OCI-LY1 (cell line): Measurements from ENCODE around the gene GCC2.

Source experiments
- H2AFZ ChIP-seq: fragments of 200-600 bp; sonication (generic), shearing (Covaris generic); 2 replicates; pipeline ENCODE4 v1.6.0; 2014; ENCODE audit warnings: antibody characterized with exemption, mild to moderate bottlenecking, low read length
- H3F3A ChIP-seq: fragments of 200-600 bp; sonication (generic), shearing (Covaris generic); 2 replicates; pipeline ENCODE4 v1.6.0; 2014; ENCODE audit warnings: mild to moderate bottlenecking, antibody characterized with exemption, low read length, moderate library complexity; ENCODE audit not compliant: insufficient read depth
- H3K27ac ChIP-seq: fragments of 200-600 bp; sonication (generic); 2 replicates; pipeline ENCODE4 v1.5.1; 2014; ENCODE audit warnings: low read length, mixed run types, mild to moderate bottlenecking, low read depth; ENCODE audit not compliant: poor library complexity, severe bottlenecking
- H3K27me3 ChIP-seq: fragments of 200-600 bp; sonication (generic); 2 replicates; pipeline ENCODE4 v1.6.0; 2014; ENCODE audit warnings: antibody characterized with exemption, mild to moderate bottlenecking, low read length, moderate library complexity; ENCODE audit not compliant: insufficient read depth
- H3K36me3 ChIP-seq: fragments of 200-600 bp; sonication (generic); 2 replicates; pipeline ENCODE4 v1.6.1; 2014; ENCODE audit warnings: mild to moderate bottlenecking, antibody characterized with exemption, low read length, moderate library complexity, mixed read lengths; ENCODE audit not compliant: insufficient read depth
- H3K4me1 ChIP-seq: fragments of 200-600 bp; sonication (generic); 2 replicates; pipeline ENCODE4 v1.5.1; 2014; ENCODE audit warnings: mild to moderate bottlenecking, low read length, moderate library complexity; ENCODE audit not compliant: insufficient read depth, severe bottlenecking
- H3K4me2 ChIP-seq: fragments of 200-600 bp; sonication (generic), shearing (Covaris generic); 2 replicates; pipeline ENCODE4 v1.6.1; 2014; ENCODE audit warnings: low read length
- H3K4me3 ChIP-seq: fragments of 200-600 bp; sonication (generic); 2 replicates; pipeline ENCODE4 v1.5.1; 2014; ENCODE audit warnings: low read length, low read depth, mild to moderate bottlenecking, mixed read lengths; ENCODE audit not compliant: poor library complexity, severe bottlenecking
- H3K79me2 ChIP-seq: fragments of 200-600 bp; shearing (Covaris generic); 2 replicates; pipeline ENCODE4 v1.6.1; 2016; ENCODE audit warnings: mixed run types, low read length, mixed read lengths; ENCODE audit not compliant: insufficient read depth
- H3K9ac ChIP-seq: fragments of 200-600 bp; sonication (generic), shearing (Covaris generic); 2 replicates; pipeline ENCODE4 v1.6.1; 2014; ENCODE audit warnings: mild to moderate bottlenecking, low read length, mixed read lengths
- H3K9me2 ChIP-seq: fragments of 200-600 bp; sonication (generic), shearing (Covaris generic); 2 replicates; pipeline ENCODE4 v1.6.1; 2014; ENCODE audit warnings: low read depth, mild to moderate bottlenecking, low read length, mixed read lengths
- H3K9me3 ChIP-seq: fragments of 200-600 bp; shearing (Covaris generic); 2 replicates; pipeline ENCODE4 v1.6.1; 2014; ENCODE audit warnings: low read length, mixed read lengths
- H4K20me1 ChIP-seq: fragments of 200-600 bp; sonication (generic), shearing (Covaris generic); 2 replicates; pipeline ENCODE4 v1.6.0; 2016; ENCODE audit warnings: mild to moderate bottlenecking, low read length; ENCODE audit not compliant: insufficient read depth
- EZH2 ChIP-seq: fragments of 200-600 bp; sonication (generic), shearing (Covaris generic); IDR thresholded peaks from 2 replicates; pipeline ENCODE4 v1.8.0; 2017; ENCODE audit warnings: borderline replicate concordance, mixed run types, mild to moderate bottlenecking, antibody characterized with exemption, low read length, moderate library complexity, mixed read lengths
- TF ChIP-seq, protein P1 (sequence below): fragments of 200-600 bp; sonication (generic), shearing (Covaris generic); IDR thresholded peaks from 2 replicates; pipeline ENCODE4 v1.5.1; 2017; ENCODE audit warnings: mild to moderate bottlenecking, antibody characterized with exemption, low read length, moderate library complexity, mixed read lengths

The GCC2 gene, protein sequence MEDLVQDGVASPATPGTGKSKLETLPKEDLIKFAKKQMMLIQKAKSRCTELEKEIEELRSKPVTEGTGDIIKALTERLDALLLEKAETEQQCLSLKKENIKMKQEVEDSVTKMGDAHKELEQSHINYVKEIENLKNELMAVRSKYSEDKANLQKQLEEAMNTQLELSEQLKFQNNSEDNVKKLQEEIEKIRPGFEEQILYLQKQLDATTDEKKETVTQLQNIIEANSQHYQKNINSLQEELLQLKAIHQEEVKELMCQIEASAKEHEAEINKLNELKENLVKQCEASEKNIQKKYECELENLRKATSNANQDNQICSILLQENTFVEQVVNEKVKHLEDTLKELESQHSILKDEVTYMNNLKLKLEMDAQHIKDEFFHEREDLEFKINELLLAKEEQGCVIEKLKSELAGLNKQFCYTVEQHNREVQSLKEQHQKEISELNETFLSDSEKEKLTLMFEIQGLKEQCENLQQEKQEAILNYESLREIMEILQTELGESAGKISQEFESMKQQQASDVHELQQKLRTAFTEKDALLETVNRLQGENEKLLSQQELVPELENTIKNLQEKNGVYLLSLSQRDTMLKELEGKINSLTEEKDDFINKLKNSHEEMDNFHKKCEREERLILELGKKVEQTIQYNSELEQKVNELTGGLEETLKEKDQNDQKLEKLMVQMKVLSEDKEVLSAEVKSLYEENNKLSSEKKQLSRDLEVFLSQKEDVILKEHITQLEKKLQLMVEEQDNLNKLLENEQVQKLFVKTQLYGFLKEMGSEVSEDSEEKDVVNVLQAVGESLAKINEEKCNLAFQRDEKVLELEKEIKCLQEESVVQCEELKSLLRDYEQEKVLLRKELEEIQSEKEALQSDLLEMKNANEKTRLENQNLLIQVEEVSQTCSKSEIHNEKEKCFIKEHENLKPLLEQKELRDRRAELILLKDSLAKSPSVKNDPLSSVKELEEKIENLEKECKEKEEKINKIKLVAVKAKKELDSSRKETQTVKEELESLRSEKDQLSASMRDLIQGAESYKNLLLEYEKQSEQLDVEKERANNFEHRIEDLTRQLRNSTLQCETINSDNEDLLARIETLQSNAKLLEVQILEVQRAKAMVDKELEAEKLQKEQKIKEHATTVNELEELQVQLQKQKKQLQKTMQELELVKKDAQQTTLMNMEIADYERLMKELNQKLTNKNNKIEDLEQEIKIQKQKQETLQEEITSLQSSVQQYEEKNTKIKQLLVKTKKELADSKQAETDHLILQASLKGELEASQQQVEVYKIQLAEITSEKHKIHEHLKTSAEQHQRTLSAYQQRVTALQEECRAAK (N-terminal part only)

DNA sequence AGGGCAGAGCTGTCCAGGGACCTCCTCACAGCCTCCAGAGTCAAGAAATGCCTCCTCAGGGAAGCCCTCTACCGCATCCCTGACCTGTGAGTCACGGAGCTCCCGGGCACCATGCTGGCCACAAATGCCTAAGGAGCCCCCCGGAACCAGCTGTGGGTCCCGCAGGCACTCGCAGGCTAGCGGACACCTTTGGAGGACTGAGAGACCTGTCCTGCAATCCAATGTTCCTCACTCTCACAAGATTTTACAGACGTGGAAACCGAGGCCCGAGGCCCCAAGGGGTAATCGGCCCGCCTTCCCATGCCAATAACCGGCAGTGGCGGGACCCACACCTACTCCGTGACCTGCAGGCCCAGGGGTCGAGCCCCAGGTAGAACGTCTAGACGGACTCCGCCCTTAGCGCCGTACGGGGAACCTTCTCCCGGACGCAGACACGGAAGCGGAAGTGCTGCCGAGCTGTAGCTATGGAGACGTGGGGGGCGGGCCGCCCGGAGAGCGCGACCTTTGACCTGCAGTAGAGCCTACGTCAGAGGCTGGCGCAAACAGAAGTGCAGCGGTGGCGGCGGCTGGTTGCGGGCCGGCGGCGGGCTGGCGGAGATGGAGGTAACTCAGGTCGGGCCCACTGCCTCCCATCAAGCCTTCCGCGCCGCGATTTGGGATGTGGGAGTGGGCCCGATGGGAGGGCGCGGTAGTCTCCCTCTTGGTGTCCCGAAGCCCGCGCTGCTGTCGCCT lies at the start of gene GCC2:
Gene GCC2 (plus strand): TSS at position 529 of the 732 bp plus-strand sequence. CDS start 69 bp downstream, at position 598.
- Histone ChIP-seq H3K4me1 (peaks cover 23% of the 10 kb centered on the region), H3K27me3 (no peaks in the 10 kb centered on the region), H3K4me2 (peak within 1 kb of the TSS; percentile 83), H3K9ac (peak within 1 kb of the TSS; percentile 78), H3K4me3 (peak within 1 kb of the TSS; percentile 81), H3K27ac (peak within 1 kb of the TSS; percentile 12), H3K9me2 (no peaks in the 10 kb centered on the region), H3K9me3 (no peaks in the 10 kb centered on the region), H3K36me3 (peaks cover 29% of the 10 kb centered on the region), H2AFZ (0 out of 2 replicates have a peak within 1 kb of the TSS, but pooled peaks have one; percentile 38), H4K20me1 (no peaks in the 10 kb centered on the region), H3K79me2 (0 out of 2 replicates have a peak, but pooled peaks cover 3% of the 10 kb centered on the region), H3F3A (no peaks in the 10 kb centered on the region)
- TF ChIP-seq, protein P1, sequence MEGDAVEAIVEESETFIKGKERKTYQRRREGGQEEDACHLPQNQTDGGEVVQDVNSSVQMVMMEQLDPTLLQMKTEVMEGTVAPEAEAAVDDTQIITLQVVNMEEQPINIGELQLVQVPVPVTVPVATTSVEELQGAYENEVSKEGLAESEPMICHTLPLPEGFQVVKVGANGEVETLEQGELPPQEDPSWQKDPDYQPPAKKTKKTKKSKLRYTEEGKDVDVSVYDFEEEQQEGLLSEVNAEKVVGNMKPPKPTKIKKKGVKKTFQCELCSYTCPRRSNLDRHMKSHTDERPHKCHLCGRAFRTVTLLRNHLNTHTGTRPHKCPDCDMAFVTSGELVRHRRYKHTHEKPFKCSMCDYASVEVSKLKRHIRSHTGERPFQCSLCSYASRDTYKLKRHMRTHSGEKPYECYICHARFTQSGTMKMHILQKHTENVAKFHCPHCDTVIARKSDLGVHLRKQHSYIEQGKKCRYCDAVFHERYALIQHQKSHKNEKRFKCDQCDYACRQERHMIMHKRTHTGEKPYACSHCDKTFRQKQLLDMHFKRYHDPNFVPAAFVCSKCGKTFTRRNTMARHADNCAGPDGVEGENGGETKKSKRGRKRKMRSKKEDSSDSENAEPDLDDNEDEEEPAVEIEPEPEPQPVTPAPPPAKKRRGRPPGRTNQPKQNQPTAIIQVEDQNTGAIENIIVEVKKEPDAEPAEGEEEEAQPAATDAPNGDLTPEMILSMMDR, result no peak
- TF ChIP-seq EZH2, result no peak

DNA sequence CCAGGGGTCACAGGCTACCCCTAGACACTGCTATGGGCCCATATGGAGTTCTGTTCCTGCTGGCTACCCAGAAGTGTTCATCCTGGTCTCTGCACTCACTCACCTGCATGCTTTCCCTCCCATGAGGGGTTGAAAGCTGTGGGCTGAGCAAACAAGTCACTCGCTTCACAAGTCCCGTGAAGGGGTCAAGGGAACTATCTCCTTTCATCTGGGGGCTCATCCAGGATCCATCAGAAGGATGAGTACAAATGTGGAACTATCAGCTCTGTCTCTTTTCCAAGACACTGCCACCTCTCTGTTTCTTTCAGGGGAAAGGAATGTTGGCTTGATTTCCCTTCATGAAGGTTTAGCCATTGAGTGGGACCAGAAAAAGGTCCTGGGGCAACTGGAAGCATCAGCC lies 49.5 kb upstream of the GCC2 start:
- Histone ChIP-seq H3K9me3 (peaks cover 7% of the 10 kb centered on the region; the same call in 1 of the 2 replicates), H3K9ac (no peak overlapping the region), H3K4me2 (no peak overlapping the region), H3K27me3 (no peaks in the 10 kb centered on the region), H3K9me2 (no peaks in the 10 kb centered on the region), H3K36me3 (no peaks in the 10 kb centered on the region), H2AFZ (no peak overlapping the region), H3F3A (no peaks in the 10 kb centered on the region), H4K20me1 (no peaks in the 10 kb centered on the region), H3K79me2 (no peaks in the 10 kb centered on the region), H3K4me3 (no peak overlapping the region), H3K27ac (no peak overlapping the region), H3K4me1 (no peaks in the 10 kb centered on the region)
- TF ChIP-seq, protein P1, result no peak
- no peak for TF ChIP-seq EZH2

DNA sequence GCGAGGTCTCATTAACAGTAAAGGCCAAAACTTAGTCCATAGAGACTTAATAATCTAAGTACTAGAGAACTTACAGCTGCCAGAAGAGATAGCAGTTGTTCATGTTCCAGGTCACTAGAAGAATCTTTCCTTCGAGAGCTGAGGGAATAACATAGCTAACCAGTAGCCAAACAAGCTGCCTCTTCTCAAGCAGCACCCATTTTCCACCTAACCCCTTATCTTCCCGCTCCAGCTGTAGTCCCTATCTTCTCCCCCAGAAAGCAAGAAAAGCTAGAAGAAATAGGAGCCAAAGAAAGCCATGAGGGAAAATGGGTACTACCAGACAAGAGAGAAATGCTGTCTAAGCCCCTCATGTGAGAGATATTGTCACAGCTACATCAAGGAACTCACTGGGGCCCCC lies 47.2 kb upstream of the GCC2 start:
- no peaks in the 10 kb centered on the region for H3K9me2 ChIP-seq
- H3K9me3 ChIP-seq, result peaks cover 7% of the 10 kb centered on the region; the same call in 1 of the 2 replicates
- H3K4me2 ChIP-seq, result no peak overlapping the region
- H3F3A ChIP-seq, result no peaks in the 10 kb centered on the region
- no peaks in the 10 kb centered on the region for H3K27me3 ChIP-seq
- TF ChIP-seq, protein P1, result no peak
- no peak for TF ChIP-seq EZH2
- H2AFZ ChIP-seq, result no peak overlapping the region
- H4K20me1 ChIP-seq, result no peaks in the 10 kb centered on the region
- no peaks in the 10 kb centered on the region for H3K79me2 ChIP-seq
- no peaks in the 10 kb centered on the region for H3K4me1 ChIP-seq
- H3K9ac ChIP-seq, result no peak overlapping the region
- H3K4me3 ChIP-seq, result no peak overlapping the region
- H3K36me3 ChIP-seq, result no peaks in the 10 kb centered on the region
- H3K27ac ChIP-seq, result no peak overlapping the region
